NCI-H1417 treated with DMSO at 0.1 percent for 48 hours (cell line): Measurements from ENCODE around the gene NMT1.
A peak's percentile ranks its signal among the peaks of the same experiment; 100 is the strongest.
"Not testable (repeated sequence)": the region's sequence is repeated elsewhere in the genome, so short reads cannot be mapped to it uniquely, and the experiment has no call there.

Source experiments
- DNase-seq: peaks from one replicate; lab custom pipeline; 2025; lab: John Stamatoyannopoulos, UW

NMT1 gene

GRCh38 chr17:45120558-45120957 lies 59.4 kb downstream of the NMT1 start:
- DNase-seq: no peak

GRCh38 chr17:45121055-45121454 lies 59.9 kb downstream of the NMT1 start:
- DNase-seq: no peak

GRCh38 chr17:45123076-45123770 lies 62.1 kb downstream of the NMT1 start:
- DNase-seq: no peak

GRCh38 chr17:45123930-45124796 lies 63.0 kb downstream of the NMT1 start:
- DNase-seq: no peak

DNA sequence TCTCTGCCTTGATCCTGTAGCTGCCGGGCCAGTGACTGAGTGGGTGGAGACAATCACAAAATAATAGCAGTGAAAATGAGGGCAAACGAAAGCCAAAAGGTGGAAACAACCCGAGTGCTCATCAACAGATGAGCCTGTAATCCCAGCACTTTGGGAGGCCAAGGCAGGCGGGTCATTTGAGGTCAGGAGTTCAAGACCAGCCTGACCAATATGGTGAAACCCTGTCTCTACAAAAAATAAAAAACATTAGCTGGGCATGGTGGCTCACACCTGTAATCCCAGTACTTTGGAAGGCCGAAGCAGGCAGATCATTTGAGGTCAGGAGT lies 63.6 kb downstream of the NMT1 start:
- not testable (repeated sequence) for DNase-seq

DNA sequence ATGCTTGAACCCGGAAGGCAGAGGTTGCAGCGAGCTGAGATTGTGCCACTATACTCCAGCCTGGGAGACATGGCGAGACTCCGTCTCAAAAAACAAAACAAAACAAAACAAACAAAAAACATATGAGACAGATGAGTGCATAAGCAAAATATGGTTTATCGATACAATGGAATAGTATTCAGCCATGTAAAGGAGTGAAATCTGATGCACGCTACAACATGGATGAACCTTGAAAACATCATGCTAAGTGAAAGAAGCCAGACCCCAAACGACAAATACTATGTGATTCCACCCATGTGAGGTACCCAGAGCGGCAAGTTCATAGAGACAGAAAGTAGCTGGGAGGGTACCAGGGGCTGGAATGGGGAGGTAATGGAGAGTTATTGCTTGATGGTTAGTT lies 64.4 kb downstream of the NMT1 start:
- no peak for DNase-seq

GRCh38 chr17:45127207-45127547 lies 66.1 kb downstream of the NMT1 start:
- DNase-seq: no peak

- DNase-seq: no peak
Measured at GRCh38 chr17:45127548-45128300, 66.6 kb downstream of the NMT1 start.

GRCh38 chr17:45128331-45128730 lies 67.2 kb downstream of the NMT1 start:
- no peak for DNase-seq

GRCh38 chr17:45128989-45129388 lies 67.9 kb downstream of the NMT1 start:
- no peak for DNase-seq

GRCh38 chr17:45129426-45129939 lies 68.4 kb downstream of the NMT1 start:
- no peak for DNase-seq

- DNase-seq: no peak
Measured at GRCh38 chr17:45129940-45130680, 69.0 kb downstream of the NMT1 start.

DNA sequence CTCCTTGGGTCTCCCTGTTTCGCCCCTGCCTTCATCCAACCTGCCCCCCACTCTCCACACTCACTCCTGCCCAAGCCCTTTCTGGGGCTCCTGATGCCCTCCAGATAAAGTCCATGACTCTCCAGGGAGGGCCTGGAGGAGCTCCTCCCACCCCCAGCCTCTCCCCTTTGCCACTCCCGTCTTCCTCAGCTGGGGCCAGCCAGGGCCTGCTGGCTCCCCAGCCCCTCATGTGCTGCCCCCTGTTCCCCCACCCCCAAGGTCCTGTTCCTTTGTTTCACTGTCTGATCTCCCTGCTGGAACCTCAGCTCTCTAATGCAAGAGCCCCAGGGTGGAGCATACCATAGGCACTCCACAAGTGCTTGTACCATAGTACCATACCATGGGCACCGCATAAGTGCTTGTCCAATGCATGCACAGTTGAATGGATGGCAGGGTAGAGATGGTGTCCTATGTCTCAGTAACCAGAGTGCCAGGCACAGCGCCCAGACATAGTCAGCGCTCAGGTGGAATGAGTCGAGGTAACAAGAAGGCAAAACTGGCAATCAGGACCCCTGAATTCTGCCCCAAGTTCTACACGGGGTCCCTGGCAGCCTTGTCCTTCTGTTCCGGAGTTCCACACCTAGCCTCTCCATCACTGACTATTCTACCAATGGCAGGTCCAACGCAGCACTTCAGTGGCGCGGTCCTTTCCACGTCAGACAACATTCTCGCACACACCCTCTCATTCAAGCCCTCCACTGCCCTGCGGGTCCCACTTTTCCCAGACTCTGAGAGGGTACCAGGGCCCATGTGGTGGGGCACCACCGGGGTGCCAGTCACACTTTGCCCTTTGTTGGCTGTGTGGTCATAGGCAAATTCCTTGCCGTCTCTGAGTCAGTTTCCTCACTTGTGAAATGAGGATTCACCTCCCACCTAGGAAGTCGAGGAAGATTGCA lies 69.8 kb downstream of the NMT1 start:
- DNase-seq: no peak

GRCh38 chr17:45131616-45132319 lies 70.7 kb downstream of the NMT1 start:
- DNase-seq: no peak

- DNase-seq: no peak
Measured at GRCh38 chr17:45132320-45132571, 71.1 kb downstream of the NMT1 start, which contains the start of gene PLCD3. PLCD3 (minus strand) TSS chr17:45132515; CDS start chr17:45132410, 105 bp downstream.

GRCh38 chr17:45132572-45133463 lies 71.7 kb downstream of the NMT1 start:
- no peak for DNase-seq

GRCh38 chr17:45135192-45135977 lies 74.3 kb downstream of the NMT1 start, which contains the start of gene ACBD4:
ACBD4 (plus strand) TSS chr17:45135687; CDS start chr17:45136145, 458 bp downstream.
- peak; percentile 74 for DNase-seq
